ENCODE measurements around the gene CPLX1. TPM values are rescaled to one million over a fixed set of nuclear protein-coding genes. Genes with fewer than 3 reads are reported as not detected.

CPLX1 gene
- total RNA-seq, 1 experiment from 2014 or later = 14.5 TPM

- H3K79me2 ChIP-seq (ENCODE audit: insufficient read depth, low read length) = peaks cover 16% of the 10 kb centered on the region
- no TSS peak for BruUV-seq (replicated peaks)
- H3K9ac ChIP-seq (ENCODE audit: low read length) = no peak overlapping the region
- H3K4me3 ChIP-seq (replicated peaks in 1 of 2; ENCODE audit: low read depth in 1 of 2, low read length in 2 of 2) = no peak overlapping the region
- no peak overlapping the region for H3K27ac ChIP-seq (ENCODE audit: low read depth, low read length)
- ChIA-PET POLR2A (no interaction called here), CTCF (no interaction called here), RAD21 (ENCODE audit: low non-redundant PET in 1 of 2, low total read pairs in 2 of 2, uncharacterized antibody in 2 of 2, unreplicated experiment in 2 of 2) (no interaction called here)
- H3K4me1 ChIP-seq (ENCODE audit: control insufficient read depth in 1 of 2, insufficient read depth in 2 of 2, low read length in 2 of 2) = peaks cover 0 to 7% of the 10 kb centered on the region in 2 experiments; a peak in 1 of 4 replicates
- H3K9me2 ChIP-seq (ENCODE audit: insufficient read depth) = no peaks in the 10 kb centered on the region
- no peak overlapping the region for H3K4me2 ChIP-seq (ENCODE audit: low read length)
- TF ChIP-seq POLR2AphosphoS5 (IDR thresholded peaks at IDR 0.05; ENCODE audit: low read depth, low read length) (no peak), SP1 (IDR thresholded peaks at IDR 0.05; ENCODE audit: low read depth) (no peak), JUND (IDR thresholded peaks at IDR 0.05) (no peak), EZH2phosphoT487 (IDR thresholded peaks at IDR 0.05; ENCODE audit: borderline replicate concordance) (no peak), RAD21 (IDR thresholded peaks at IDR 0.05; ENCODE audit: low read depth) (no peak), TCF7L2 (IDR thresholded peaks at IDR 0.05; ENCODE audit: borderline replicate concordance, extremely low read depth, insufficient read depth, insufficient read length) (no peak), ELF1 (IDR thresholded peaks at IDR 0.05; ENCODE audit: borderline replicate concordance, low read depth) (no peak), CEBPB (IDR thresholded peaks at IDR 0.05; ENCODE audit: low read depth) (no peak), SIN3A (IDR thresholded peaks at IDR 0.05; ENCODE audit: low read depth) (no peak), ATF3 (IDR thresholded peaks at IDR 0.05) (no peak), CTCF (IDR thresholded peaks at IDR 0.05 in 2 of 3, conservative IDR thresholded peaks at IDR 0.05 in 1 of 3; ENCODE audit: borderline replicate concordance in 1 of 3, insufficient read depth in 1 of 3, low read depth in 2 of 3, low read length in 2 of 3) (no peak), EGR1 (IDR thresholded peaks at IDR 0.05; ENCODE audit: low read depth) (no peak), POLR2A (IDR thresholded peaks at IDR 0.05; ENCODE audit: borderline replicate concordance, extremely low read depth, insufficient read depth, insufficient read length) (no peak), ZNF274 (IDR thresholded peaks at IDR 0.05; ENCODE audit: low read depth, low read length) (no peak)
- H3K9me3 ChIP-seq (ENCODE audit: control insufficient read depth in 1 of 2, insufficient read depth in 1 of 2, low read depth in 1 of 2, low read length in 2 of 2) = no peaks in the 10 kb centered on the region
- intact Hi-C loops (cut with micrococcal nuclease) = no loop called here
- ATAC-seq = no peak
- no peak for DNase-seq (ENCODE audit: low read depth, low spot score)
- H3K27me3 ChIP-seq (ENCODE audit: insufficient read depth, low read length) = no peaks in the 10 kb centered on the region
- no peak overlapping the region for H2AFZ ChIP-seq (ENCODE audit: low read depth, low read length, poor library complexity, severe bottlenecking)
- H4K20me1 ChIP-seq (ENCODE audit: insufficient read depth) = no peaks in the 10 kb centered on the region
- peaks cover 8 to 11% of the 10 kb centered on the region in 2 experiments; a peak in 2 of 4 replicates for H3K36me3 ChIP-seq (ENCODE audit: control insufficient read depth in 1 of 2, insufficient read depth in 2 of 2, low read length in 2 of 2)
These were observed 78.3 kb downstream of the CPLX1 start for GRCh38 chr4:747546-748170.
